HUES6 (cell line): ENCODE data around the gene MBNL1.
"Not testable (repeated sequence)": the region's sequence is repeated elsewhere in the genome, so short reads cannot be mapped to it uniquely, and the experiment has no call there.

ENCODE experiments used
- H3K27ac ChIP-seq: 2 replicates; pipeline ENCODE4 v1.7.0; 2013; ENCODE audit warnings: low read depth, mild to moderate bottlenecking, low read length, inconsistent platforms
- H3K27me3 ChIP-seq: 2 replicates; pipeline ENCODE4 v1.6.1; 2013; ENCODE audit warnings: low read length; ENCODE audit not compliant: control insufficient read depth, insufficient read depth
- H3K36me3 ChIP-seq: 2 replicates; pipeline ENCODE4 v1.6.1; 2013; ENCODE audit warnings: low read length; ENCODE audit not compliant: control insufficient read depth, insufficient read depth
- H3K4me1 ChIP-seq: 2 replicates; pipeline ENCODE4 v1.6.1; 2013; ENCODE audit warnings: low read length; ENCODE audit not compliant: control insufficient read depth, insufficient read depth
- H3K4me3 ChIP-seq: 2 replicates; pipeline ENCODE4 v1.5.1; 2013; ENCODE audit warnings: low read depth, low read length
- H3K9ac ChIP-seq: one replicate; pipeline ENCODE4 v1.6.1; 2013; ENCODE audit warnings: mild to moderate bottlenecking, low read length
- H3K9me3 ChIP-seq: 2 replicates; pipeline ENCODE4 v1.6.1; 2013; ENCODE audit warnings: low read depth, low read length; ENCODE audit not compliant: control insufficient read depth, insufficient read depth

The MBNL1 gene

DNA sequence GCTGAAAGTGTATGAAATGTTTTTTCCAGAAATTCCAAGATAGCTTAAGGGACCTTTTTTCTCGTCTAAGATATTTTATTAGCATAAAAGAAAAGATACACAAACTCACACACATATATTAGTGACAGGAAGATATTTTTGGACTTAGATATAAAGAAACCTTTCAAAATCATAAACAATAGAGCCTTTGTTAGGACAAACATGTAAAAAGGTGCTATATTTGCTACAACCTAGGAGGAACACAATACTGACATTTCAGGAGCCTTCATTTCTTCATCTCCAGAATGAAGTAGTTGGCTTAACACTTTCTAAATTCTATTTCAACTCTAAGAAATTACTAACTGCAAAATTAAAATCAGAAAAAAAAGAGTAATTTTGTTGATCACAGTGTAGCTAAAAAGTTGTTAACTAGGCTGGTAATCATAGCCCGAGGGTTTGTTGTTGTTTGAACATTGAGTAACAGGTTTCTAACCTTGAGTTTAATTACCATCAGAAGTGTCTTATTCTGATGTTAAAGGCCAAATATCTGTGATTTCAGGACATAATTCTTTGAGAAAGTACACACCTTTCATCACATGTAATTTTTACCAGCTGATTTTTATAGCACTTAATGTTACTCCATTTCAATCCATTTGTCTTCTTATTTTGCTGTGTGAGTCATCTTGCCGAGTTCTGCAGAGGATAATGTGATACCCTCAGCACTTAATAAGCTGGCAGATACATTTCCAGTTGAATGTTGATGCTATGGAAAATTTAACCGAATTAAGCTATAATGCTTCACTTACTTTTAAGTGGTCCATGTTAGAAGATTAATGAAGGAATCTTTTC is 97.3 kb downstream of the MBNL1 start:
- Histone ChIP-seq H3K27ac (no peak overlapping the region), H3K27me3 (no peaks in the 10 kb centered on the region), H3K9ac (no peak overlapping the region), H3K9me3 (no peaks in the 10 kb centered on the region), H3K4me3 (no peak overlapping the region), H3K4me1 (peaks cover 8% of the 10 kb centered on the region; the same call in 1 of the 2 replicates), H3K36me3 (no peaks in the 10 kb centered on the region)

DNA sequence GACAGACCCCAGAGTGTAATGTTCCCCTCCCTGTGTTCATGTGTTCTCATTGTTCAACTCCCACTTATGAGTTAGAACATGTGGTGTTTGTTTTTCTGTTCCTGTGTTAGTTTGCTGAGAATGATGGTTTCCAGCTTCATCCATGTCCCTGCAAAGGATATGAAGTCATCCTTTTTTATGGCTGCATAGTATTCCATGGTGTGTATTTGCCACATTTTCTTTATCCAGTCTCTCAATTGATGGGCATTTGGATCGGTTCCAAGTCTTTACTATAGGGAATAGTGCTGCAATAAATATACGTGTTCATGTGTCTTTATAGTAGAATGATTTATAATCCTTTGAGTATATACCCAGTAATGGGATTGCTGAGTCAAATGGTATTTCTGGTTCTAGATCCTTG is 98.5 kb downstream of the MBNL1 start:
- H3K27ac ChIP-seq, H3K4me3 ChIP-seq, H3K27me3 ChIP-seq, H3K36me3 ChIP-seq, H3K9ac ChIP-seq, H3K9me3 ChIP-seq, H3K4me1 ChIP-seq: not testable (repeated sequence)

DNA sequence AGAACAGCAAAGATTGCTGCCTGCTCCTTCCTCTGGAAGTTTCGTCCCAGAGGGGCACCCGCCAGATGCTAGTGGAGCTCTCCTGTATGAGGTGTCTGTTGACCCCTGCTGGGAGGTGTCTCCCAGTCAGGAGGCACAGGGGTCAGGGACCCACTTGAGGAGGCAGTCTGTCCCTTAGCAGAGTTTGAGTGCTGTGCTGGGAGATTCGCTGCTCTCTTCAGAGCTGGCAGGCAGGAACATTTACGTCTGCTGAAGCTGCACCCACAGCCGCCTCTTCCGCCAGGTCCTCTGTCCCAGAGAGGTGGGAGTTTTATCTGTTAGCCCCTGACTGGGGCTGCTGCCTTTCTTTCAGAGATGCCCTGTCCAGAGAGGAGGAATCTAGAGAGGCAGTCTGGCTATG is 103.9 kb downstream of the MBNL1 start:
- H3K27me3 ChIP-seq, H3K27ac ChIP-seq, H3K9me3 ChIP-seq, H3K9ac ChIP-seq, H3K36me3 ChIP-seq, H3K4me3 ChIP-seq, H3K4me1 ChIP-seq: not testable (repeated sequence)

DNA sequence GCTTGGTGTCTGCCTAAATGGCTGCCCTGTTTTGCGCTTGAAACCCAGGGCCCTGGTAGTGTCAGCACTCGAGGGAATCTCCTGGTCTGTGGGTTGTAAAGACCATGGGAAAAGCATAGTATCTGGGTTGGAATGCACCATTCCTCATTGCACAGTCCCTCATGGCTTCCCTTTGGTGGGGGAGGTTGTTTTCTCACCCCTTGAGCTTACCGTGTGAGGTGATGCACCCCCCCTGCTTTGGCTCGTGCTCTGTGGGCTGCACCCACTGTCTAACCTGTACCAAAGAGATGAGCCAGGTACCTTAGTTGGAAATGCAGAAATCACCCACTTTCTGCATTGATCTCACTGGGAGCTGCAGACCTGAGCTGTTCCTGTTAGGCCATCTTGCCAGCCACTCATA is 104.7 kb downstream of the MBNL1 start:
- H3K4me1 ChIP-seq, result no peaks in the 10 kb centered on the region
- H3K27me3 ChIP-seq, result no peaks in the 10 kb centered on the region
- no peak overlapping the region for H3K27ac ChIP-seq
- H3K9me3 ChIP-seq, result no peaks in the 10 kb centered on the region
- no peak overlapping the region for H3K9ac ChIP-seq
- no peak overlapping the region for H3K4me3 ChIP-seq
- H3K36me3 ChIP-seq, result no peaks in the 10 kb centered on the region

DNA sequence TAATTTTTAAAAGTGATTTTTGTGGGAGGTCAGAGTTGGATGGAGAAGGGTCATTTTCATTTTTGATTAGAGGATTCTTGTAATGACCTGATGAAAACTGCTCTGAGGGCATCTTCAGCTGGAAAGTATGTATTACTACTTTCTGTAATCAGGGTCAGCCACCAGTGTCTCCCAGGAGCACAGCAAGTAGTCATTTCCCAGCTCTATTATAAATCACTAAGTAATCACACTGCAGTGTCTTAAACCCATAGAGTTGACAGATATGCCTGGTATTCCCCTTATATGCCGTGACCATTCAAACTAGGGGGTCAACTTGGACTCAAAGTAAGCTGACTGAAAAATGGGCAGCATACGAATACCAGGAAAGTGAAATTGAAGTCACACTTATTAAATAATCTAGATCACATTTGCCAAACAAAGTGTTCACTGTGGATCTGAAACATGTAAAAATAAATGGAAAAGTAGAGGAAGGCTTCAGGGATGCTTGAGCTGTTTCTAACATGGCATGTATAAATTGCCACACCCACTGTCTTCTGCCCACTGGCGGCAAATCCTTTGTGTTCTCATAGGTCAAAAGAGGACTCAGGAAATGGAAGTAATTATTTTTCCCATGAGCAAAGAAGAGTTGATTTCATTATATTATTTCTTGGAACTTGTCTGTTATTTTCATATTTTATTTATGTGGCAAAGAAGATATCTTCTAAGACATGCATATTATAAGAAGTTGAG is 105.7 kb downstream of the MBNL1 start:
- Histone ChIP-seq H3K4me3 (no peak overlapping the region), H3K27me3 (no peaks in the 10 kb centered on the region), H3K9ac (no peak overlapping the region), H3K4me1 (no peaks in the 10 kb centered on the region), H3K27ac (no peak overlapping the region), H3K9me3 (no peaks in the 10 kb centered on the region), H3K36me3 (no peaks in the 10 kb centered on the region)

DNA sequence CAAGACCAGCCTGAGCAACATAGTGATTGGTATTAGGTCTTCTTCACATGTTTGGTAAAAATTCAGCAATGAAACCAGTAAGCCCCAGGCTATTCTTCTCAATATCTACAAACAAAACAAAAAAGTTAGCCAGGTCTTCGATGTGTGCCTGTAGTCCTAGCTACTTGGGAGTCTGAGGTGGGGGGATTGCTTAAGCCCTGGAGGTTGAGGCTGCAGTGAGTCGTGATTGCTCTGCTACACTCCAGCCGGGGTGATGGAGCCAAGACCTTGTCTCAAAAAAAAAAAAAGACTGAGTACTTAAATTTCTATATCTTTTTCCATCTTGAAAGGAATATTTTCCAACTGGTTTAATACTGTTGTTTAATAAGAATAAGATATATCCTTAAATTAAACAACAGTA is 106.8 kb downstream of the MBNL1 start:
- Histone ChIP-seq H3K27ac (no peak overlapping the region), H3K27me3 (no peaks in the 10 kb centered on the region), H3K36me3 (no peaks in the 10 kb centered on the region), H3K9ac (no peak overlapping the region), H3K4me1 (no peaks in the 10 kb centered on the region), H3K4me3 (no peak overlapping the region), H3K9me3 (no peaks in the 10 kb centered on the region)

DNA sequence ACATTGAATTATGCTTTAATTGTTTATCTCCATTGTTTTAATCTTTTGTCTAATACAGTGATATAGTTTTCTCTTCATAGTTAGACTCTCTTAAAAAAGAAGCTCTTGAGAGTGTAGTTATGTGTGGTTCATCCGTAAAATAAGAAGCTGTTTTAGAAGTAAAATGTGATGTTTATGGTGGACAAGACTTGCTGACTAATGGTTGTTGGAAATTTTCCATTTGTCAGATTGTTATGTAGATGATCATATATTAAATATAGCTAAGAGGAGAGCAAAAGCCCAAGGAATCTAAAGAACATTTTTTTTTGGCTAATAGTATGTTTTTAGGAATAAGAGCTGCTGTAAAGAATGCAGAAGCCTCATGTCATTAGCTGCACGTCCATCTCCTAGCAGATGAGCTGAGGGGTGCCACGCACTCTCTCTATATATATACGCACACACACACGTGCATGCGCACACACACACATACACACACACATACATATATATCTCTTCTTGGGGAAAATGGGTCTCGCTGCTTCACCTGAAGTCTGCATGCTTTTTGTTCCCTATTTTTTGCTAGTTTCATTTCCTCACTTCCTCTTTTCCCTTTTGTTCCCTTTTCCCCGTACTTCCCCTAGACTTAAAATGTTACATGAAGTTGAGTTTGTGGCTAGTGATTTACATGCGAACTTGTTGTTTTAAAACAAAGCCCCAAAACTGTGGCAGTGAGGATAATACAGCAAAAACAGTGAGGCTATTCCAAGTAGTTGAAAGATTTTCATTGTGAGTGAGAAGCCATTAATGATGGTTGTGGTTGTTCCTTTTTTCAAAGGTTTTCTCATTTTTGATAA is 107.8 kb downstream of the MBNL1 start:
- Histone ChIP-seq H3K36me3 (no peaks in the 10 kb centered on the region), H3K9ac (no peak overlapping the region)

DNA sequence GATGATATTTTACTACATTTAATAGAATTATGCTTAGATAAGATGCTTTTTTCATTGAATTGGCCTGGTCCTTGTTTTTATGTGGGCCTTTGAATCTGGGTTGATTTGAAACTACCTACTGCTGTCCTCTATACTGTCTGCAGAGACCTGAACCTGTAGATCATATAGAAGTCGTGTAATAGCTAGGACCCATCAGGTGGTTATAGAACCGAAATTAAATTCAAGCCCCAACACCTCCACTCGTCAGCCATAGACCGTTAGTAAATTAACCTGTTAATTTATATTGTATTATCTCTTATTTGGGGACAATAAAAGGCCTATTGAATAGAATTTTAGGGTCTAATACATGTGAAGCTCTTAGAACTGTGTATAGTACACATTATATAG is 108.4 kb downstream of the MBNL1 start:
- H3K9me3 ChIP-seq, result no peaks in the 10 kb centered on the region
- H3K4me3 ChIP-seq, result no peak overlapping the region
- H3K27me3 ChIP-seq, result no peaks in the 10 kb centered on the region
- 0 out of 2 replicates have a peak, but pooled peaks cover 4% of the 10 kb centered on the region for H3K4me1 ChIP-seq
- no peak overlapping the region for H3K9ac ChIP-seq
- H3K27ac ChIP-seq, result no peak overlapping the region
- no peaks in the 10 kb centered on the region for H3K36me3 ChIP-seq

More for the DNA sequence above, 107.8 kb downstream of the MBNL1 start:
- H3K9me3 ChIP-seq, result no peaks in the 10 kb centered on the region
- no peak overlapping the region for H3K4me3 ChIP-seq
- H3K4me1 ChIP-seq, result no peaks in the 10 kb centered on the region
- no peak overlapping the region for H3K27ac ChIP-seq
- no peaks in the 10 kb centered on the region for H3K27me3 ChIP-seq

DNA sequence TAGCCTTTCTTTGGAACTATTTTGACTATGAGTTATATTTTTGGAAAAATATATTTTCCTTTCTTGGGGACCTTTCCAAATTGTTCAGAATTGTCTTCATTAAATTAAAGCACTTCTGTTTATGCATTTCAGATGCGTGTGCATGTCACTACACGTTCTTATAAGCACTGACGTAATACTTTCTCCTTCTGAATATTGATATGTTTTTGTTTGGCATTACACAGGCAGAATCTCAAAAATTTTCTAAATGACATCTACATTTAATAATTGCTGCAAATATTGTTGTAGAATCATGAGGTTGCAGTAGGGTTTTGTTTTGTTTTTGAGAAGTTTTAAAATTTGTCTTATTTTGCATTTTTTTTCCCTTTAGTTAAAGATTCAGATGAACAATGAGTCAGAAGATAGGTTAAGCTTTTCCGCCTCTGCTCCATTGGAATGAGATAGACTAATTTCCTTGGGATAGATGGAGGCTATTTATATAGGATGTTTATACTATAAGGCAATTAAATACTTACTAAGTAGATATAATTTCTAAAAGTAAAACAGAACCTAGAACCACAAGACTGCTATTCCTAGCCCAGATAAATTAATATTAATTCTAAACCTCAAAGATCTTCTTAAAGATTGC is 110.8 kb downstream of the MBNL1 start:
- no peaks in the 10 kb centered on the region for H3K36me3 ChIP-seq
- peaks cover 12% of the 10 kb centered on the region for H3K4me1 ChIP-seq

DNA sequence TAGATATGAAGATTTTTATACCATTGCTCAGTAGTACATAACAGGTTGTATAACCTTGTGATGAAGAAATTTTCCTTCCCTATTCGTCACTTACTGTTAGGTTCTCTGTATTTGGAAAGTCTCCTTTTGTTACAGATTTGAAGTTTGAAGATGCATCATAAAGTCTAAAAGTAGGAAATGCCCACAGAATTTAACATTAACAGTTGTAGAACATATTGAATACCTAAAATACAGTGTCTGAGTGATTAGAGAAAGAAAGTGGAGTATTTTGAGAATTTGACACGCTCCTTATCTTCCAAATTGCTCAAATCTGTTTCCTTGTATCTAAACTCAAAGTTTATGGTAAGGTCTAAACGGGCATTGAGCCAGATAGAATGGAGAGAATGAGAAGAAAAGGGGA is 111.3 kb downstream of the MBNL1 start:
- Histone ChIP-seq H3K9ac (no peak overlapping the region), H3K27ac (no peak overlapping the region), H3K36me3 (no peaks in the 10 kb centered on the region), H3K27me3 (no peaks in the 10 kb centered on the region), H3K4me1 (peaks cover 17% of the 10 kb centered on the region), H3K9me3 (no peaks in the 10 kb centered on the region), H3K4me3 (no peak overlapping the region)

More for the DNA sequence above, 110.8 kb downstream of the MBNL1 start:
- Histone ChIP-seq H3K9me3 (no peaks in the 10 kb centered on the region), H3K9ac (no peak overlapping the region), H3K27ac (no peak overlapping the region), H3K27me3 (no peaks in the 10 kb centered on the region), H3K4me3 (no peak overlapping the region)
